ENCODE results near the gene EPAS1. TPM values are rescaled to one million over a fixed set of nuclear protein-coding genes. Genes with fewer than 3 reads are reported as not detected.
A peak's percentile ranks its signal among the peaks of the same experiment; 100 is the strongest.

The EPAS1 gene
- 1,419 TPM for total RNA-seq
- long read RNA-seq, full-length matches to known transcripts: 101 of 469 reads
- long read RNA-seq, partial matches to known transcripts: 330 of 469 reads
- long read RNA-seq, other reads (novel, unspliced or antisense): 38 of 469 reads

DNA sequence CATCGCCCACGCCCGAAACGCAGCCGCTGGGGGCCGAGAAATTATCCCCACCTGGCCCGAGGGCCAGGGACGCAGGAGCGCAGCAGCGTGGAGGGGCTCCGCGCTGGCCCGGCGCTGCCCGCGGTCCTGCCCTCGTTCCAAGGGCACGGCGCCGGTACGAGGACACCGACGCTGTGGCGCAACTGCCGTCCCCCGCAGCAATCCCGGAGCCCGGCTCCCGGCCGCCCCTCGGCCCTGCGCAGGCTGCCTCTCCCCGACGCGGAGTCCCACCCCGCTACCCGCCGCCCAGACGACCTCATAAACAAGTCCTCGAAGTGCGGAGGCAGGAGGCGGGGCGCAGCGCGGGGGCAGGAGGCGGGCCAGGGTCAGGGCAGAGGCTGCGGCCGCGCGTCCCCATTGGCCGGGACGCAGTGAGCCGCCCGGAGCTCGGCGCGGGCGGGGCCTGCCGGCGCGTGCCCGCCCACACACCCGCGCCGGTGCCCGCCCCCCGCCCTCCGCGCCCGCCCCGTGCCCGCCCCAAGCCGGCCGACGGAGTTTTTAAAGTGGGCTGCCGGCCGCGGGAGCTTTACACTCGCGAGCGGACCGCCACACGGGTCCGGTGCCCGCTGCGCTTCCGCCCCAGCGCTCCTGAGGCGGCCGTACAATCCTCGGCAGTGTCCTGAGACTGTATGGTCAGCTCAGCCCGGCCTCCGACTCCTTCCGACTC lies at the start of gene EPAS1:
EPAS1 (plus strand) TSS at position 568 of the 706 bp plus-strand sequence. CDS start 505 bp downstream, outside the sequence.
- H3K27ac ChIP-seq: peak within 1 kb of the TSS; percentile 98
- H3K36me3 ChIP-seq: no peaks in the 10 kb centered on the region
- no peaks in the 10 kb centered on the region for H3K9me3 ChIP-seq
- ATAC-seq (peak; percentile 85 to 93), DNase-seq (peak; percentile 97)
- H3K4me1 ChIP-seq: peaks cover 23% of the 10 kb centered on the region
- H3K27me3 ChIP-seq (ENCODE audit: low read depth): no peaks in the 10 kb centered on the region
- TF ChIP-seq, protein P1, sequence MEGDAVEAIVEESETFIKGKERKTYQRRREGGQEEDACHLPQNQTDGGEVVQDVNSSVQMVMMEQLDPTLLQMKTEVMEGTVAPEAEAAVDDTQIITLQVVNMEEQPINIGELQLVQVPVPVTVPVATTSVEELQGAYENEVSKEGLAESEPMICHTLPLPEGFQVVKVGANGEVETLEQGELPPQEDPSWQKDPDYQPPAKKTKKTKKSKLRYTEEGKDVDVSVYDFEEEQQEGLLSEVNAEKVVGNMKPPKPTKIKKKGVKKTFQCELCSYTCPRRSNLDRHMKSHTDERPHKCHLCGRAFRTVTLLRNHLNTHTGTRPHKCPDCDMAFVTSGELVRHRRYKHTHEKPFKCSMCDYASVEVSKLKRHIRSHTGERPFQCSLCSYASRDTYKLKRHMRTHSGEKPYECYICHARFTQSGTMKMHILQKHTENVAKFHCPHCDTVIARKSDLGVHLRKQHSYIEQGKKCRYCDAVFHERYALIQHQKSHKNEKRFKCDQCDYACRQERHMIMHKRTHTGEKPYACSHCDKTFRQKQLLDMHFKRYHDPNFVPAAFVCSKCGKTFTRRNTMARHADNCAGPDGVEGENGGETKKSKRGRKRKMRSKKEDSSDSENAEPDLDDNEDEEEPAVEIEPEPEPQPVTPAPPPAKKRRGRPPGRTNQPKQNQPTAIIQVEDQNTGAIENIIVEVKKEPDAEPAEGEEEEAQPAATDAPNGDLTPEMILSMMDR (IDR thresholded peaks at IDR 0.05): no peak
- peak within 1 kb of the TSS; percentile 78 for H3K4me3 ChIP-seq
- intact Hi-C loops (cut with DNase I): no loop called here

DNA sequence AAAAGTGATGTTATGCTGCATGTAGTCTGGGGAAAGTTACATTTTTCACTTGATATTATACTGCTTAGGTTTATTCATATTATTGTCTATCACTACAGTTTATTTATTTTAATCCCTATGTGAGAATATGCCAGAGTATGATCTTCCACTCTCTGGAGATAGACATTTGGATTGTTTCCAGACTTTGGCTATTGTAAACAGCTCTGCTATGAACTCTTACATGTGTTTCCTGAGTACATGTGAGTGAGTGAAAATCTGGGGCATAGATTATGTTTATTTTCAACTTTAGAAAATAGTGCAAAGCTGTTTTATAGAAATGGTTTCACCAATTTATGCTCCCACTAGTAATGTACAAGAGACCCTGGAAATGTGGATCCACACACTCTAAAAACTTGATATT lies 49.0 kb upstream of the EPAS1 start:
- Histone ChIP-seq H3K4me3 (no peak overlapping the region), H3K36me3 (no peaks in the 10 kb centered on the region), H3K27ac (no peak overlapping the region), H3K9me3 (no peaks in the 10 kb centered on the region), H3K27me3 (ENCODE audit: low read depth) (no peaks in the 10 kb centered on the region), H3K4me1 (peaks cover 7% of the 10 kb centered on the region)
- intact Hi-C loops (cut with DNase I): no loop called here
- TF ChIP-seq, protein P1 (IDR thresholded peaks at IDR 0.05): no peak
- no peak for ATAC-seq
- DNase-seq: no peak

DNA sequence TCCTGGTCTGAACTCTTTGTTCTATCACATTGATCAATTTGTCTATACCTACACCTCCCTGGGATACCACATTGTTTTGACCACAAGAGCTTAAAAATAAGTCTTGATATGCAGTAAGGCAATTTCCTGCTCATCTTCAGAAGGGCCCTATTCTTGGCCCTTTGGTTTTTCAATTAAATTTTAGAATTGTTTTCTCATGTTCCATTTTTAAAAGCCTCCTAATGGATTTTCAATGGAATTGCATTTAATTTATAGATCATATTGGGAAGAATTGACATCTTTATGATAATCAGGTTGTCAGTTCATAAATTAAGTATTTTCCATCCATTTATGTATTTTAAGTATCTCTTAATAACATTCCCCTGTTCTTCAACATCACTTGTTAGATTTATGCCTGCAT lies 47.6 kb upstream of the EPAS1 start:
- Histone ChIP-seq H3K4me3 (no peak overlapping the region), H3K27ac (no peak overlapping the region), H3K9me3 (no peaks in the 10 kb centered on the region), H3K27me3 (ENCODE audit: low read depth) (no peaks in the 10 kb centered on the region), H3K4me1 (peaks cover 11% of the 10 kb centered on the region), H3K36me3 (no peaks in the 10 kb centered on the region)
- ATAC-seq (no peak), DNase-seq (no peak)
- intact Hi-C loops (cut with DNase I): no loop called here
- TF ChIP-seq, protein P1 (IDR thresholded peaks at IDR 0.05): no peak

DNA sequence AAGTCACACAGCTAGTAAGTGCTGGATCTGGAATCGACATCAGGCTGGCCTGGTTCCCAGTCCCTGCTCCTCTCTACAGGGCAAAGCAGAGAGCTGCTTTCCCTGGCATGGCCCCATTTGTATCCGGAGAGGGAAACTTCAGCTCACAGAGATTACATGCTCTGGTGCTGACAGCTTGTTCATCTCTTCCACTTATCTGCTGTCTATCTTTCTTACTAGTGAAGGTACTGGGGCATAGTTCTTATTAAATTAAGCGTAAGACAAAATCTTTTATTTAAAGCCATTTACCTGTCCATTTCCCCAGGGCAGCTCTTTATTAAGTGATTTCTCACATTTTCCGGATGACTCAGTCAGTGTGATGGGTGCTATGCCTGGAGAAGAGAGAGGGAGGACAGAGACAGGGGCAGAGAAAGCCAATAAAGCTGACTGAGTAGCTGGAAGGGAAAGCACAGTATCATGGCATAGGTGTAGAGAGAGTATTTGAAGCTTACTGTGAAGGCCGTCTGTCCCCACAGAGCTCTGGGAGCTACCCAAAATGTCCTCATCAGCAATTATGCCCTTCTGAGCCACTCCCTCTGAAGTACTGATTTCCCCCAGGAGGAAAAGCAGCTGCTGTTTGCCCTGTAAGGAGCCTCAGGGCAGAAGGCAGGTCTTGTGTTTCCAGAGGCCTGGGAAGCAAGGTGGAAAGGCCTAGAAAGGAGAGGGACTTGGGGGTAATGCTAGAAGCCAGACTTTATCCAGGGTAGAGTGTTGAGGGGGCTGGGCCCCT lies 44.1 kb upstream of the EPAS1 start:
- Histone ChIP-seq H3K4me1 (peaks cover 26% of the 10 kb centered on the region), H3K27ac (no peak overlapping the region), H3K9me3 (no peaks in the 10 kb centered on the region), H3K36me3 (no peaks in the 10 kb centered on the region), H3K4me3 (no peak overlapping the region), H3K27me3 (ENCODE audit: low read depth) (no peaks in the 10 kb centered on the region)
- DNase-seq (no peak), ATAC-seq (no peak)
- intact Hi-C loops (cut with DNase I): no loop called here
- TF ChIP-seq, protein P1 (IDR thresholded peaks at IDR 0.05): no peak

DNA sequence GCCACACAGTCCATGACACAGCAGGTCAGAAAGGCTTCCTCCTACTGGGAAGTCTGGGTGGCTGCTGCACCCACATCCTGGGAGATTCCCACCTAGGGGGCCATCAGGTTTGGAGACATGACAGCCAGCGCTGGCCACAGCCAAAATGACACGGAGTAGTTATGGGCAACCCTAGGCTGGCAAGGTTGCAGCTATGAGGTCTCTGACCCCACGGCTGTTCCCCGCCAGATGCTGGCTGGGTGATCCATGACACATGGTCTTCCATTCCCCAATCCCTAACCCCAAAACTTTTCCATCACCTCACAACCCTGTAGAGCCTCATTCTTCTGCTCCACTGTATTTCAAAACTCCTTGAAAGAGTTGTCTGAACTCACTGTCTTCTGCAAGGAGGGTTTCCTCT lies 42.7 kb upstream of the EPAS1 start:
- peaks cover 38% of the 10 kb centered on the region for H3K4me1 ChIP-seq
- DNase-seq (no peak), ATAC-seq (no peak)
- TF ChIP-seq, protein P1 (IDR thresholded peaks at IDR 0.05): no peak
- H3K27ac ChIP-seq: no peak overlapping the region
- H3K9me3 ChIP-seq: no peaks in the 10 kb centered on the region
- intact Hi-C loops (cut with DNase I): no loop called here
- no peaks in the 10 kb centered on the region for H3K27me3 ChIP-seq (ENCODE audit: low read depth)
- H3K4me3 ChIP-seq: no peak overlapping the region
- no peaks in the 10 kb centered on the region for H3K36me3 ChIP-seq

Data from lower lobe of right lung (tissue), 2 donors.